Measurements from ENCODE around the gene KCNH3. TPM values are rescaled to one million over a fixed set of nuclear protein-coding genes. Genes with fewer than 3 reads are reported as not detected.

Gene KCNH3
- total RNA-seq, 1 experiment from 2014 or later, result 0.26 TPM

- no peak overlapping the region for H3T11ph ChIP-seq (ENCODE audit: low read length)
- H3K56ac ChIP-seq (ENCODE audit: insufficient read length, low read depth, low read length), result no peak overlapping the region
- no peak overlapping the region for H3K27ac ChIP-seq (ENCODE audit: insufficient read length, low read depth, low read length)
- no peaks in the 10 kb centered on the region for H3K23me2 ChIP-seq (ENCODE audit: insufficient read length, low read depth, low read length, poor library complexity, severe bottlenecking)
- no peak overlapping the region for H2AFZ ChIP-seq (ENCODE audit: low read length)
- H3K4ac ChIP-seq (ENCODE audit: low read depth, low read length), result no peak overlapping the region
- TF ChIP-seq, protein P1, sequence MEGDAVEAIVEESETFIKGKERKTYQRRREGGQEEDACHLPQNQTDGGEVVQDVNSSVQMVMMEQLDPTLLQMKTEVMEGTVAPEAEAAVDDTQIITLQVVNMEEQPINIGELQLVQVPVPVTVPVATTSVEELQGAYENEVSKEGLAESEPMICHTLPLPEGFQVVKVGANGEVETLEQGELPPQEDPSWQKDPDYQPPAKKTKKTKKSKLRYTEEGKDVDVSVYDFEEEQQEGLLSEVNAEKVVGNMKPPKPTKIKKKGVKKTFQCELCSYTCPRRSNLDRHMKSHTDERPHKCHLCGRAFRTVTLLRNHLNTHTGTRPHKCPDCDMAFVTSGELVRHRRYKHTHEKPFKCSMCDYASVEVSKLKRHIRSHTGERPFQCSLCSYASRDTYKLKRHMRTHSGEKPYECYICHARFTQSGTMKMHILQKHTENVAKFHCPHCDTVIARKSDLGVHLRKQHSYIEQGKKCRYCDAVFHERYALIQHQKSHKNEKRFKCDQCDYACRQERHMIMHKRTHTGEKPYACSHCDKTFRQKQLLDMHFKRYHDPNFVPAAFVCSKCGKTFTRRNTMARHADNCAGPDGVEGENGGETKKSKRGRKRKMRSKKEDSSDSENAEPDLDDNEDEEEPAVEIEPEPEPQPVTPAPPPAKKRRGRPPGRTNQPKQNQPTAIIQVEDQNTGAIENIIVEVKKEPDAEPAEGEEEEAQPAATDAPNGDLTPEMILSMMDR (conservative IDR thresholded peaks at IDR 0.05), result no peak
- peaks cover 2% of the 10 kb centered on the region; the same call in 1 of the 2 replicates for H3K27me3 ChIP-seq (ENCODE audit: insufficient read depth, low read length)
- WGBS (ENCODE audit: extremely low coverage, insufficient read length, low lambda C conversion rate), result no CpG with 5 or more reads among the region's 8 CpGs
- H3K9me3 ChIP-seq (ENCODE audit: control insufficient read depth, low read depth, low read length), result no peaks in the 10 kb centered on the region
- H3K36me3 Mint-ChIP-seq (ENCODE audit: insufficient read depth in 1 of 3, low read depth in 3 of 3), result peaks cover 0 to 6% (median 4%) of the 10 kb centered on the region in 3 experiments; a peak in 4 of 7 replicates
- H3K18ac ChIP-seq (ENCODE audit: insufficient read length, low read depth, low read length), result no peak overlapping the region
- H4K91ac ChIP-seq (ENCODE audit: insufficient read length, low read depth, low read length), result no peak overlapping the region
- no peak overlapping the region for H2BK15ac ChIP-seq (ENCODE audit: low read depth, low read length)
- no peaks in the 10 kb centered on the region for H3K79me1 ChIP-seq (ENCODE audit: insufficient read depth, low read depth, low read length, poor library complexity, severe bottlenecking)
- no peak overlapping the region; a peak in 1 of 7 replicates for H3K27ac Mint-ChIP-seq
- no peak overlapping the region for H2BK12ac ChIP-seq (ENCODE audit: insufficient read length, low read depth, low read length)
- no peak overlapping the region for H3K14ac ChIP-seq (ENCODE audit: insufficient read depth, low read length)
- H3K23ac ChIP-seq (ENCODE audit: insufficient read length, low read depth, low read length), result no peak overlapping the region
- no peak for DNase-seq
- no peak overlapping the region for H3K4me2 ChIP-seq (ENCODE audit: insufficient read depth, insufficient read length, low read length)
- H3K9me3 Mint-ChIP-seq, result no peaks in the 10 kb centered on the region
- H2AK5ac ChIP-seq (ENCODE audit: insufficient read length, low read length), result no peak overlapping the region
- H4K20me1 ChIP-seq (ENCODE audit: control insufficient read depth, insufficient read depth, insufficient read length), result no peaks in the 10 kb centered on the region
- H2BK5ac ChIP-seq (ENCODE audit: insufficient read length, low read length), result no peak overlapping the region
- H2BK20ac ChIP-seq (ENCODE audit: low read depth, low read length, poor library complexity, severe bottlenecking), result no peak overlapping the region
- H3K79me2 ChIP-seq (ENCODE audit: insufficient read depth, low read length), result no peaks in the 10 kb centered on the region
- no peak overlapping the region for H3K9ac ChIP-seq (ENCODE audit: extremely low read depth, insufficient read length, low read length)
- H3K4me3 Mint-ChIP-seq, result no peak overlapping the region
- peaks cover 1% of the 10 kb centered on the region for H3K27me3 Mint-ChIP-seq (ENCODE audit: low read depth)
- peaks cover 0 to 5% of the 10 kb centered on the region in 2 experiments; a peak in 2 of 4 replicates for H3K4me1 Mint-ChIP-seq
- H4K8ac ChIP-seq (replicated peaks; ENCODE audit: insufficient read length, low read depth, low read length), result no peak overlapping the region
- H2BK120ac ChIP-seq (ENCODE audit: low read depth, low read length, poor library complexity, severe bottlenecking), result no peak overlapping the region
- no peak overlapping the region for H4K5ac ChIP-seq (ENCODE audit: insufficient read length, low read depth, low read length)
- no peaks in the 10 kb centered on the region for H3K4me1 ChIP-seq (ENCODE audit: insufficient read depth, low read length)
Observed at GRCh38 chr12:49599961-49600360, 61.1 kb downstream of the KCNH3 start.

Data from H9 (cell line).